Muscle layer of duodenum (tissue), 2 donors: Measurements from ENCODE around the gene TSNAXIP1.

Experiments
- H3K27ac ChIP-seq: one replicate; pipeline ENCODE4 v1.7.0; 2013; ENCODE audit warnings: mild to moderate bottlenecking, low read length
- H3K27me3 ChIP-seq: one replicate; pipeline ENCODE4 v1.7.0; 2013; ENCODE audit warnings: low read depth, mild to moderate bottlenecking, control low read depth, low read length
- H3K36me3 ChIP-seq, 2 donors: one replicate each; pipeline ENCODE4 v1.7.0; 2013; ENCODE audit warnings: low read length in 2 of 2, control low read depth in 1 of 2, mild to moderate bottlenecking in 1 of 2; ENCODE audit not compliant: insufficient read depth in 2 of 2, control insufficient read depth in 1 of 2
- H3K4me1 ChIP-seq, 2 donors: one replicate each; pipeline ENCODE4 v1.7.0; 2013; ENCODE audit warnings: low read length in 2 of 2, mild to moderate bottlenecking in 2 of 2, control low read depth in 1 of 2, moderate library complexity in 1 of 2; ENCODE audit not compliant: insufficient read depth in 2 of 2, control insufficient read depth in 1 of 2
- H3K4me3 ChIP-seq, 2 donors: one replicate each; pipeline ENCODE4 v1.7.0; 2013; ENCODE audit warnings: low read length in 2 of 2, low read depth in 1 of 2, mild to moderate bottlenecking in 1 of 2
- H3K9me3 ChIP-seq, 2 donors: one replicate each; pipeline ENCODE4 v1.7.0; 2013; ENCODE audit warnings: low read length in 2 of 2, control low read depth in 1 of 2, mild to moderate bottlenecking in 1 of 2; ENCODE audit not compliant: control insufficient read depth in 1 of 2
- donor health status: healthy.

The TSNAXIP1 gene

GRCh38 chr16:67767953-67768352 is 38.7 kb upstream of the TSNAXIP1 start:
- H3K27me3 ChIP-seq, result no peaks in the 10 kb centered on the region
- peaks cover 3 to 15% of the 10 kb centered on the region in 2 donors for H3K36me3 ChIP-seq
- no peak overlapping the region for H3K27ac ChIP-seq
- no peak overlapping the region for H3K4me3 ChIP-seq
- no peaks in the 10 kb centered on the region for H3K9me3 ChIP-seq
- peaks cover 0 to 5% of the 10 kb centered on the region in 2 donors for H3K4me1 ChIP-seq

GRCh38 chr16:67770346-67770991 is 36.2 kb upstream of the TSNAXIP1 start:
- Histone ChIP-seq H3K4me3 (no peak overlapping the region), H3K4me1 (peaks cover 5 to 20% of the 10 kb centered on the region in 2 donors), H3K36me3 (peaks cover 0 to 15% of the 10 kb centered on the region in 2 donors), H3K27ac (no peak overlapping the region), H3K27me3 (no peaks in the 10 kb centered on the region), H3K9me3 (no peaks in the 10 kb centered on the region)

- peaks cover 0 to 15% of the 10 kb centered on the region in 2 donors for H3K36me3 ChIP-seq
- no peaks in the 10 kb centered on the region for H3K9me3 ChIP-seq
- peaks cover 5 to 20% of the 10 kb centered on the region in 2 donors for H3K4me1 ChIP-seq
- peak overlapping the region; percentile 24 for H3K27ac ChIP-seq
- no peak overlapping the region for H3K4me3 ChIP-seq
- H3K27me3 ChIP-seq, result no peaks in the 10 kb centered on the region
Observed at GRCh38 chr16:67773099-67773498, 33.6 kb upstream of the TSNAXIP1 start.

- no peaks in the 10 kb centered on the region for H3K9me3 ChIP-seq
- H3K27me3 ChIP-seq, result no peaks in the 10 kb centered on the region
- H3K27ac ChIP-seq, result peak overlapping the region; percentile 24
- H3K36me3 ChIP-seq, result peaks cover 0 to 13% of the 10 kb centered on the region in 2 donors
- no peak overlapping the region for H3K4me3 ChIP-seq
- H3K4me1 ChIP-seq, result peaks cover 5 to 20% of the 10 kb centered on the region in 2 donors
Observed at GRCh38 chr16:67773569-67774456, 32.9 kb upstream of the TSNAXIP1 start.

GRCh38 chr16:67774457-67774853 is 32.2 kb upstream of the TSNAXIP1 start:
- no peak overlapping the region for H3K27ac ChIP-seq
- H3K4me1 ChIP-seq, result peaks cover 5 to 20% of the 10 kb centered on the region in 2 donors
- no peaks in the 10 kb centered on the region for H3K9me3 ChIP-seq

GRCh38 chr16:67775273-67775672 is 31.4 kb upstream of the TSNAXIP1 start:
- peaks cover 0 to 7% of the 10 kb centered on the region in 2 donors for H3K36me3 ChIP-seq
- H3K9me3 ChIP-seq, result no peaks in the 10 kb centered on the region
- no peak overlapping the region for H3K4me3 ChIP-seq
- no peak overlapping the region for H3K27ac ChIP-seq
- H3K27me3 ChIP-seq, result no peaks in the 10 kb centered on the region
- peaks cover 5 to 20% of the 10 kb centered on the region in 2 donors for H3K4me1 ChIP-seq

More at GRCh38 chr16:67774457-67774853, 32.2 kb upstream of the TSNAXIP1 start:
- H3K4me3 ChIP-seq, result no peak overlapping the region
- H3K27me3 ChIP-seq, result no peaks in the 10 kb centered on the region
- H3K36me3 ChIP-seq, result peaks cover 0 to 11% of the 10 kb centered on the region in 2 donors

- H3K4me3 ChIP-seq, result no peak overlapping the region
- H3K4me1 ChIP-seq, result peaks cover 0 to under 1% of the 10 kb centered on the region in 2 donors
- no peaks in the 10 kb centered on the region for H3K27me3 ChIP-seq
- no peak overlapping the region for H3K27ac ChIP-seq
- no peaks in the 10 kb centered on the region for H3K9me3 ChIP-seq
- H3K36me3 ChIP-seq, result no peaks in the 10 kb centered on the region
Observed at GRCh38 chr16:67779256-67780014, 27.3 kb upstream of the TSNAXIP1 start.

- H3K4me3 ChIP-seq, result no peak overlapping the region
- no peaks in the 10 kb centered on the region for H3K4me1 ChIP-seq
- H3K9me3 ChIP-seq, result no peaks in the 10 kb centered on the region
- no peak overlapping the region for H3K27ac ChIP-seq
- no peaks in the 10 kb centered on the region for H3K27me3 ChIP-seq
- no peaks in the 10 kb centered on the region for H3K36me3 ChIP-seq
Observed at GRCh38 chr16:67780847-67781564, 25.7 kb upstream of the TSNAXIP1 start.

GRCh38 chr16:67781565-67781921 is 25.1 kb upstream of the TSNAXIP1 start:
- H3K36me3 ChIP-seq, result no peaks in the 10 kb centered on the region
- no peaks in the 10 kb centered on the region for H3K4me1 ChIP-seq
- H3K4me3 ChIP-seq, result no peak overlapping the region
- no peaks in the 10 kb centered on the region for H3K9me3 ChIP-seq
- H3K27me3 ChIP-seq, result no peaks in the 10 kb centered on the region
- no peak overlapping the region for H3K27ac ChIP-seq

- Histone ChIP-seq H3K9me3 (no peaks in the 10 kb centered on the region), H3K4me1 (no peaks in the 10 kb centered on the region), H3K27ac (no peak overlapping the region), H3K4me3 (no peak overlapping the region), H3K27me3 (no peaks in the 10 kb centered on the region), H3K36me3 (no peaks in the 10 kb centered on the region)
Observed at GRCh38 chr16:67782567-67783352, 23.9 kb upstream of the TSNAXIP1 start.
